K562 treated with DMSO at 1 percent for 4 hours (cell line): Measurements from ENCODE around the gene FAM163B. TPM values are rescaled to one million over a fixed set of nuclear protein-coding genes. Genes with fewer than 3 reads are reported as not detected.

Source experiments
- total RNA-seq: library from RNA; unstranded; fragments of 300-600 nt; gene quantifications from 2 replicates; pipeline ENCODE4 v1.2.3, GENCODE V29; 2022; ENCODE audit not compliant: insufficient read depth

FAM163B gene
- total RNA-seq: not detected in 2 replicates

DNA sequence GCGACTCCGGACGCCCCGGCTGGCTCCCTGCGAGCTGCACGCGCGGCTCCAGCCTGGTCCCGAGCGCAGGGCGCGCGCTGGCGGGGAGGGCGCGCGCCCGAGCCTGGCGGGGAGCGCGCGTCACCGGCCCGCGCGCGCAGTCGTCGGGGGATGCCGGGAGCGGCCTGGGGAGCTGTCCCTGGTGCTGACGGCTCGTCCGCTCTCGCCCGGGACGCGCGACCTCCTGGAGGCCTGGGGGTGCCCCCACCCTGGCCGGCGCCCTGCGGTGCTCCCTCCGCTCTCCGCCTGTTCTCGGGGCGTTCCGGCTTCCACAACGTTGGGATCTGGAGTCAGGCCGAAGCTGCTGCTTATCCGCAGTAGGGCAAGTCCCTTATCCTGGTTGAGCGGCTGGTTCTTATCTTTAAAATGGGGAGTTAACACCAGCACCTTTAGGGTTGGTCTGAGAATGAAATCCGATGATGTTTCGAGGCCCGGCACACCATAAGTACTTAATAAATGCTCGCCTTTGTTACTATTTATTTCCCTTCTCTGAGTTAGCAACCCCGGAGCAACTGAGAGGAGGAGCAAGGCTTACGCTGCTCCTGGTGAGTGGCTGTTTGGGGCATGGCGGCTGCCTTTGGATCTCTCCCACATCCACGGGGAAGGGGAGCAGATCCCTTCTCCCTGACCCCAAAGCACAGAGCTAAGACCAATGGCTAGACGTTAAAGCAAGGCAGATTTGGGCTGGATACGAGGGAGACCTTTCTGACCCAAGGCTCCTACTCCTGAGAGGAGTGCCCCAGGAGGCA is at the start of gene FAM163B:
Gene FAM163B, minus strand, starts transcription at position 79 of the 788 bp plus-strand sequence. CDS start 29,166 bp downstream, outside the sequence.

DNA sequence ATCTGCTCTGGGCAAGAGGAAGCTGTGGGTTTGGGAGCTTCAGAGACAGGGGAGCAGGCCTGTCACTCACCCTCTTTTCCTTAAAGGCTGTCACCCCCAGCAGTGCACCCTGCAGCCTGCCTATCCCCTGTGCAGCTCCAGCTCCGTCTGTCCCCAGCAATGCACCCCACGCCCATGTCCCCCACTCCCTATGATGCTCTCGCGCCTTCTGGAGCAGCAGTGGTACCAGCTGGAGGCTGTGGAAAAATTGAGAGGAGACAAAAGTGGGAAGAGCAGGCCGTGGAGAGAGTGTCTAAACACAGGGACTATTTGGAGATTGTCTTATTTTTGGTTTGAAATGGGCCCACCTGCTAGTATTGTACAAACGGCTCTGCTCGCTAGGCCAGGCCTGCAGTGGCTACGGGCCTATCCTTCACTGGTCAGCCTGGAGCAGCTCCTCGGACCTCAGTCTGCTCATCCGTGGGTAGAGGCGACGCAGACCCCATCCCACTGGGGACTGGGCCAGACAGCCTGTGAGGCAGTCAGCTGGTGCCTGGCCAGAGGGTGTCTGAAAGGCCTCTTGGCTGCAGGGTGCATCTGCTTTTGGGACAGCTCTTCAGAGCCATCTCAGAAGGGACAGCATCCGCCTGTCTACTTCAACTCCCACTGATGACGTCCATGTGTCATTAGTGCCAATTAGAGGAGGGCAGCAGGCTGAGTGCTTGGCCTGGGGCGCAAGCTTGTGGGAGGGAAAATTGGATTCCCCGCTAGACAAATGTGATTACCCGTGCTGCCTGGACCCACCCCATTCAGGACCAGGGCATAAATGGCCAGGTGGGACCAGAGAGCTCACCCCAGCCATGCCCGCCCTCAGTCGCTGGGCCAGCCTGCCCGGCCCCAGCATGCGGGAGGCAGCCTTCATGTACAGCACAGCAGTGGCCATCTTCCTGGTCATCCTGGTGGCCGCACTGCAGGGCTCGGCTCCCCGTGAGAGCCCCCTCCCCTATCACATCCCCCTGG is 26.6 kb upstream of the FAM163B start, which contains the start of gene DBH:
Gene DBH, plus strand, starts transcription at position 831 of the 999 bp plus-strand sequence. Its CDS starts 9 bp downstream, at position 840.

DNA sequence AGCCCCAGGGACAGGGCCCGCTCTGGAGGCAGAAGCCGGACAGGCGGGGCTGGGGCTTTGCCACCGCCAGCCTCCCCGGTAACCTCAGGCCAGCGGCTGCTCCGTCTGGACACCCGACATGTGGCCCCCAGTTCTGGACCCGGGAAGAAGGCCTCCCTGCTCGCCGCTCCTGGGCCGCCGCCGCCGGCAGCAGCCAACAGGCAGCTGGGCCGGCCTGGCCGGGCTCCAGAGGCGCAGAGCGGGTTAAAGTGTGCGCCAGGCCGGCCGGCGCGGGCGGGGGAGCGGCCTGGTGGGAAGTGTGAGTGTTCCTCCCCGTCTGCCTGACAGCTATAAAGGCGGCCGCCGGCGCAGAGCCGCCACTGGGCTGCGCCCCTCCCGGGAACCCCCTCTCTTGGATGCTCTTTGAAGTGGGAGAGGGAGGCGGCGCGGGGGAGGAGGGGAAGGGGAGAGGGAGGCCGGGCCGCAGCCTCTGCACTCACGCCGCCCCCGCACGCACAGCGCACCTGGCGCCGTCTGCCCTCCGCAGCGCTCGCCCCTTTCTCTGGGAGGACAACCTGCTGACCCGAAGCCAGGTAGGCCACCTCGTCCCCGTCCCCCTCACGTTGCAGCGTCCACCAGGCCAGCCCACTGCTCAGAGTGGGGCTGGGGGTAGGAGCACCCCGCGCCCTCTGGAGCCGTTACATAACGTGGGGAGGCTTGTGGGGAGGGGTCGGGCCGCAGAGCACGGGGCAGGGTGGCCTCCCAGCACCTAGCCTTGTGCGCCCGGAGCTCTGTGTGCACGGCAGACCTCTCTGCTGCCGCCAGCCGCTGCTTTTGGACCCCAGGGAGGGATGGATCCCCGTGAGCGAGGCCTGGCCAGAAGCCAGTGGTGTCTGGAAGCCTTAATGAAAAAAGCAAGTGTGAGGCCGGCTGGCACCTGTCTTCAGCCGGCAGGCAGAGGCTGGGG is 74.6 kb downstream of the FAM163B start, which contains the start of gene ADAMTSL2:
Gene ADAMTSL2, plus strand, starts transcription at position 359 of the 946 bp plus-strand sequence. CDS start 2,009 bp downstream, outside the sequence.

Other genes with a start within 250 kb of the FAM163B start
- gene SURF4, start 233.3 kb downstream of the FAM163B start, total RNA-seq: 187 and 219 TPM in 2 replicates
- 1.4 TPM in 1 of 2 replicates, not detected in the other for gene STKLD1, start 233.0 kb downstream of the FAM163B start, total RNA-seq
- gene REXO4, start 191.4 kb downstream of the FAM163B start, total RNA-seq: 22.5 and 25.7 TPM in 2 replicates
- 0.27 and 0.28 TPM in 2 replicates for gene ADAMTS13, start 187.0 kb downstream of the FAM163B start, total RNA-seq
- 6.7 and 7.5 TPM in 2 replicates for gene CACFD1, start 149.4 kb downstream of the FAM163B start, total RNA-seq
- not detected in 2 replicates for gene SLC2A6, start 130.3 kb downstream of the FAM163B start, total RNA-seq
- gene MYMK, start 84.4 kb downstream of the FAM163B start, total RNA-seq: not detected in 2 replicates
- gene ADAMTSL2, start 74.7 kb downstream of the FAM163B start, total RNA-seq: not detected in 2 replicates
- not detected in 2 replicates for gene DBH, start 27.0 kb upstream of the FAM163B start, total RNA-seq
- gene SARDH, start 129.0 kb upstream of the FAM163B start, total RNA-seq: not detected in 2 replicates